GM12872 (cell line): ENCODE results near the gene SELENOO.

Experiments used
- TF ChIP-seq, protein P1 (sequence below): IDR thresholded peaks from 3 replicates; pipeline ENCODE4 v1.5.1; 2011; ENCODE audit warnings: low read depth, mild to moderate bottlenecking, low read length, moderate library complexity; ENCODE audit not compliant: insufficient read depth

The SELENOO gene

DNA sequence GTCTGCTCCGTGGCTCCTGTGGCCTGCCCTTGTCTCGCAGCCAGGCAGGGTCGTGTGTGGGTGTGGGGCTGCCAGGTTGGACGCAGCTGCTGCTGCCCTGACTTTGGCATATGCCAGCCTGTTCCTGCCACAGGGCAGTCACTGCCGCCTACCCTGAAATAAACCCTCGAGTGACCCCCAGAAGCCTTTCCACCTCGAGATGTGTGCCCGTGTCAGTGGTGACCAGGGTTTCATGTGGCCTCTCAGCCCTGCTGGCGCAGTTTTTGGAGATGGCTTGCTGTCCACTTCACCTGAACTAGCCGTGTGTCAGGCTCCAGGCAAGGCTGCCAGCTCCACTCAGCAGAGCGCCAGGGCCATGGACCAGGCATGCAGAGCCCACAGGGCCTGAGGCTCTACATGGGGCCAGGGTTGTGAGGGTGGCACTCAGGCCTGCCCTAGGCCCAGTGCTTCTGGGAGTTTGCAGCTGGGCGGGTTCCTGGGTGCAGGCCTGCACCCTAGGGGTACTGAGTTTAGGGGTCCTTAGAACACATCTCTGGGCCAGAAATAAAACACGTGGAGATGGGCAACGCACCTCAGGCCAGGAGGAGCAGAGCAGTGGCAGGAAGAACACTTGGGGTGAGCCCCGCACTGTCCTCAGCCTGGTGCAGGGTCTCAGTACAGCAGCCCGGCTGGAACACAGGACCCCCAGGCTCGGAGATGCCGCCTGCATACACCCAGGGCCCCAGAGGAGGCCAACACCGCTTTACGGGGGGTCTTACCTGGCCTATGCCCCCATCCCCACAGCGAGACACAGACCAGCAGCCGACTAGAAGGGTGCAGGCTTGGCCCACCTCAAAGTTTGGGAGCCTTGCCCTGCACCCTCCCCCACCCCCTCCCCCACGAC, 39.1 kb upstream of the SELENOO start:
- TF ChIP-seq, protein P1, sequence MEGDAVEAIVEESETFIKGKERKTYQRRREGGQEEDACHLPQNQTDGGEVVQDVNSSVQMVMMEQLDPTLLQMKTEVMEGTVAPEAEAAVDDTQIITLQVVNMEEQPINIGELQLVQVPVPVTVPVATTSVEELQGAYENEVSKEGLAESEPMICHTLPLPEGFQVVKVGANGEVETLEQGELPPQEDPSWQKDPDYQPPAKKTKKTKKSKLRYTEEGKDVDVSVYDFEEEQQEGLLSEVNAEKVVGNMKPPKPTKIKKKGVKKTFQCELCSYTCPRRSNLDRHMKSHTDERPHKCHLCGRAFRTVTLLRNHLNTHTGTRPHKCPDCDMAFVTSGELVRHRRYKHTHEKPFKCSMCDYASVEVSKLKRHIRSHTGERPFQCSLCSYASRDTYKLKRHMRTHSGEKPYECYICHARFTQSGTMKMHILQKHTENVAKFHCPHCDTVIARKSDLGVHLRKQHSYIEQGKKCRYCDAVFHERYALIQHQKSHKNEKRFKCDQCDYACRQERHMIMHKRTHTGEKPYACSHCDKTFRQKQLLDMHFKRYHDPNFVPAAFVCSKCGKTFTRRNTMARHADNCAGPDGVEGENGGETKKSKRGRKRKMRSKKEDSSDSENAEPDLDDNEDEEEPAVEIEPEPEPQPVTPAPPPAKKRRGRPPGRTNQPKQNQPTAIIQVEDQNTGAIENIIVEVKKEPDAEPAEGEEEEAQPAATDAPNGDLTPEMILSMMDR: no peak

DNA sequence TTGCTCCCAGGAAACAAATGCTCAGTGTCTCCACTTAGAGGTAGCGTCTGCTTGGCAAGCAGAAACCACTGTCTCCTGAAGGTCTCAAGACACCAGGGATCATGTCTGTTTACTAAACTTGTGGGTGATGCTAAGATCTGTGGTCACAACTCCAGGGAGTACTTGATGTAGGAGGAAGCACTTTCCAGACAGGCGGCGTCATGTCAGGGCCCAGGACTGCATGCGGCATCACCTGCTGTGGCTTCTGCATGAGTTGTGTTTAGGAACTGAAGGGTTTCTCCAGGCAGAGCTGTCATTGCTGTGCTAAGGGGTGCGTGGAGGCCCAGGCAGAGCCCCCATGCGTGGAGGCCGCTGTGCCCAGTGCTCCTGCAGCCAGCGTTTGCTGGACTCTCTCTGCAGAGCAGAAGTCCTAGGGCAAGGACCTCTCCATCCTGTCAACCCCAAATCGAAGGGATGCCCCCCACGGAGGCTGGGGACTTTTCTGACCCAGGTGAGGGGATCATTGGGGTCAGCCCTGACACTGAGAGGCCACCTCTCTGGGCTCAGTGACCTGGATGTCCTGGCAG, 38.3 kb upstream of the SELENOO start:
- TF ChIP-seq, protein P1: no peak

DNA sequence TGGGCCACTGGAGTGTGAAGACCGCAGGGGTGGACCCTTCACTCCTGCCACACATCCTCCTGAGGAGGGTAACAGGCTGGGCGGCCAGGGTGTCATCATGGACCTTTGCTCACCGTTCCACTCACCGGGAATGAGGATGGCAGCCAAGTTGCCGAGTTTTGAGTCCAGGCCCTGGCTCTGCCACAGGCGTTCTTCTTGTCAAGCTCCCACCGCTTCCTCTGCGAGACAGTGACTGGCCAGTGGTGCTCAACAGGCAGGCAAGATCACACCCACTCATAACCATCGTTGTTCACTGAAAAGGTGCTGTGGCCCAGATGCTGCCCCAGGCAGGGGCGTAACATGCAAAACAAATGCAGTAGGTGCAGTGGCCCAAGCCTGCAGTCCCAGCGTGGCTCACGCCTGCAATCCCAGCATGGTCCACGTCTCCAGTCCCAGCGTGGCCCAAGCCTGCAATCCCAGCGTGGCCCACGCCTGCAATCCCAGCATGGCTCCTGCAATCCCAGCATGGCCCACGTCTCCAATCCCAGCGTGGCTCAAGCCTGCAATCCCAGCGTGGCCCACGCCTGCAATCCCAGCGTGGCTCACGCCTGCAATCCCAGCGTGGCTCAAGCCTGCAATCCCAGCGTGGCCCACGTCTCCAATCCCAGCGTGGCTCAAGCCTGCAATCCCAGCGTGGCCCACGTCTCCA, 35.2 kb upstream of the SELENOO start:
- TF ChIP-seq, protein P1: no peak

DNA sequence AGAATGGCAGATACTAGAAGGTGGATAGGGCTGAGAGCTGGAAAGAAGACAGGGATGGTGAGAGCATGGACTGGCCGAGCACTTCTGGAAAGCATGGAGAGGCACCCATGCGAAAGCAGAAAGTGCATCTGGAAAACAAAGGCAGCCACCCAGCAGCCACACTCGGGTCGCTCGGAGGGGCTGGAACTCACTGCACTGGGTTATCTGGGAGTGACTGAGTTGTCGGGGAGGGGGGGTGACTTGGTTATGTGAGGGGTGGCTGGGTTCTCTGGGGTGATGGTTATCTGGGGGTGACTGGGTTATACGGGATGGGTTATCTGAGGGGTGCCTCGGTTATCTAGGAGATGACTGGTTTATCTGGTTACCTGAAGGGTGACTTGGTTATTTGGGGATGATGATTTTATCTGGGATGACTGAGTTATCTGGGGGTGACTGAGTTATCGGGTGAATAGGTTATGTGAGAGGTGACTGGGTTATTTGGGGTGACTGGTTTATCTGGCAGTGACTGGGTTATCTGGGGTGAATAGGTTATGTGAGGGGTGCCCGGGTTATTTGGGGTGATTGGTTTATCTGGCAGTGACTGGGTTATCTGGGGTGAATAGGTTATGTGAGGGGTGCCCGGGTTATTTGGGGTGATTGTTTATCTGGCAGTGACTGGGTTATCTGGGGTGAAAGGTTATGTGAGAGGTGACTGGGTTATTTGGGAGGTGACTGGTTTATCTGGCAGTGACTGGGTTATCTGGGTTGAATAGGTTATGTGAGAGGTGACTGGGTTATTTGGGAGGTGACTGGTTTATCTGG, 32.9 kb upstream of the SELENOO start:
- TF ChIP-seq, protein P1: no peak

DNA sequence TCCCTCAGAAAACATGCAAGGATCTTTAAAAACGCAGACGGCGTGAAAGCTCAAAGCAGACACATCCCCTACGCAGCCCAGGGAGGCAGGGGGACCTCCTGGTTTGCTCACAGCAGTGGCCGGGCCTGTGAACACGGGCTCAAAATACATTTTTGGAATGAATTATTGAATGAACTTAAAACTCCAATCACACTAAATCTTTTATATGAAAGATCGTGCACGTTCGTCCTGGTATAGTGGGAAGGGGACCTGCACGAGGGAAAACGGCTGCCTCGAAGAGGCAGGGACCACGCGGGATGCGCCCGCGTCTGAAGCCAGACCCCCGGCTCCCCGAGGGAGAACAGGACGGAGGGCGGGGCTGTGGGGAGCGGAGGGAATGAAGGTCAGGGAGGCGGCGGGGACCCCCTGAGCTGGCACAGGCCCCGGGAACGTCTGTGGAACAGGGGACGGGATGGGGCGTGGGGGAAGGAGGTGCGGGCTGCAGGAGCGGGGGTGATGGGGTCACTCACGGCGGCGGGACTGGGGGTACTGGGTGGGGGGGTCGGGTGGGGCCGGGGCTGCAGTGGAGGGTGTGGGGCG, 31.5 kb upstream of the SELENOO start:
- TF ChIP-seq, protein P1: no peak

DNA sequence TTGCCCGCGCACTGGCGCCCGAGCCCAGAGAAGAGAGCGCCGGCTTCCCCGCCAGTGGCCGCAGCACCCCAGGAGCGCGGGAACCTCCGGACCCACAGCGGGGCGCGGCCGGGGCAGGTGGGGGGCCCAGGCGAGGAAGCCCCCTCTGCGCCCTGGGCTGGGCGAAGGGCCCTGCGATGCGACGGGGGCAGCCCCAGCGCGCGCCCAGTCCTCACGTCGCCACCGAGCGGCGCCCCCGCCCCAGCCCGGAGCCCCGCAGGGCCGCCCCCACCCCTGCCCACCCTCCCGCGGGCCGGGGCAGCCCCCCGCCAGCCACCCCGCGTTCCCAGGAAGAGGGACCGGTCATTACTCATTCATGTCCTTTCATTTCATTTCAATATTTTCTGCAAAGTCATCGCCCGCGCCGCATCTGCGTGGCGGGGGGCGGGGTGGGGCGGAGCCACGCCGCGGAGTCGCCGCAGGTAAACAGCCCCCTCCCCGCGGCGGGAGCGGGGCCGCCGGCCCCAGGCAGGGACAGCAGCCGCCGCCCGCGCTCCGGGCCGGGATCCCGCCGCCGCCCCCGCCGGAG, 31.0 kb upstream of the SELENOO start:
- TF ChIP-seq, protein P1: no peak
